WTC11 (cell line): ENCODE data around the gene RAB1B.

ENCODE experiments used
- ETV6 ChIP-seq: sonication (generic); formaldehyde crosslinking; IDR thresholded peaks from 2 replicates; pipeline ENCODE4 v1.8.1; 2022; ENCODE audit warnings: mild to moderate bottlenecking, missing genetic modification reagents
- FOXJ3 ChIP-seq: sonication (generic); formaldehyde crosslinking; IDR thresholded peaks from 2 replicates; pipeline ENCODE4 v1.9.0; 2021; ENCODE audit warnings: missing genetic modification reagents, mild to moderate bottlenecking, borderline replicate concordance
- JUN ChIP-seq: sonication (generic); formaldehyde crosslinking; IDR thresholded peaks from 2 replicates; pipeline ENCODE4 v1.8.0; 2023; ENCODE audit warnings: mild to moderate bottlenecking, missing genetic modification reagents
- TCF7 ChIP-seq: sonication (generic); formaldehyde crosslinking; IDR thresholded peaks from 2 replicates; pipeline ENCODE4 v1.8.0; 2022; ENCODE audit warnings: mild to moderate bottlenecking, low read depth, missing genetic modification reagents, moderate library complexity
- TF ChIP-seq, protein P1 (sequence below): fragments of 200-600 bp; IDR thresholded peaks from 2 replicates; pipeline ENCODE4 v1.8.0; 2022; ENCODE audit warnings: antibody characterized with exemption
- TF ChIP-seq, protein P2 (sequence below): sonication (generic); formaldehyde crosslinking; IDR thresholded peaks from 2 replicates; pipeline ENCODE4 v1.8.1; 2022; ENCODE audit warnings: low read depth, missing genetic modification reagents, borderline replicate concordance
- TF ChIP-seq, protein P3 (sequence below): fragments of 250-450 bp; sonication (Bioruptor Pico); IDR thresholded peaks from 2 replicates; pipeline ENCODE4 v2.1.2; 2022; ENCODE audit warnings: mild to moderate bottlenecking, moderate library complexity

DNA sequence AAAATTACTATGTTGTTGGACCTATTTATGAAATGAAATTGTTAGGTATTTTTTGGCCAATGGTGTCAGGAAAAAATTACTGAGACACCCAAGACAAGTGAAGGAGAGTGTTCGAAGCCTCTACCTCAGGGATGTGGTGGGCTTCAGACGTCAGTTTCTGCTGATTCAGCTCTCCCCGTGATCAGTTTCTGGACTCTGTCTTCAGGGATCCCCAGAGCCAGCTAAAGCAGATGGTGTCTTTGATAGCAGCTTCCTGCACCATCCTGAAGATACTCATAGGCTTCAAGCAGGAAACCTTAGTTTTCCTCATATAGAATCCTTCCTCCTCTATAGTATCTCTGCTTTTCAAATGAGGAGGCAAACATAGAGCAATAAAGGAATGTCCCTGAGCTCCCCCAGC, 41.0 kb downstream of the RAB1B start:
- TF ChIP-seq TCF7: no peak
- TF ChIP-seq, protein P1, sequence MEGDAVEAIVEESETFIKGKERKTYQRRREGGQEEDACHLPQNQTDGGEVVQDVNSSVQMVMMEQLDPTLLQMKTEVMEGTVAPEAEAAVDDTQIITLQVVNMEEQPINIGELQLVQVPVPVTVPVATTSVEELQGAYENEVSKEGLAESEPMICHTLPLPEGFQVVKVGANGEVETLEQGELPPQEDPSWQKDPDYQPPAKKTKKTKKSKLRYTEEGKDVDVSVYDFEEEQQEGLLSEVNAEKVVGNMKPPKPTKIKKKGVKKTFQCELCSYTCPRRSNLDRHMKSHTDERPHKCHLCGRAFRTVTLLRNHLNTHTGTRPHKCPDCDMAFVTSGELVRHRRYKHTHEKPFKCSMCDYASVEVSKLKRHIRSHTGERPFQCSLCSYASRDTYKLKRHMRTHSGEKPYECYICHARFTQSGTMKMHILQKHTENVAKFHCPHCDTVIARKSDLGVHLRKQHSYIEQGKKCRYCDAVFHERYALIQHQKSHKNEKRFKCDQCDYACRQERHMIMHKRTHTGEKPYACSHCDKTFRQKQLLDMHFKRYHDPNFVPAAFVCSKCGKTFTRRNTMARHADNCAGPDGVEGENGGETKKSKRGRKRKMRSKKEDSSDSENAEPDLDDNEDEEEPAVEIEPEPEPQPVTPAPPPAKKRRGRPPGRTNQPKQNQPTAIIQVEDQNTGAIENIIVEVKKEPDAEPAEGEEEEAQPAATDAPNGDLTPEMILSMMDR: no peak
- no peak for TF ChIP-seq ETV6 (CRISPR knock-in tag)
- TF ChIP-seq JUN (CRISPR knock-in tag): no peak
- TF ChIP-seq, protein P2, sequence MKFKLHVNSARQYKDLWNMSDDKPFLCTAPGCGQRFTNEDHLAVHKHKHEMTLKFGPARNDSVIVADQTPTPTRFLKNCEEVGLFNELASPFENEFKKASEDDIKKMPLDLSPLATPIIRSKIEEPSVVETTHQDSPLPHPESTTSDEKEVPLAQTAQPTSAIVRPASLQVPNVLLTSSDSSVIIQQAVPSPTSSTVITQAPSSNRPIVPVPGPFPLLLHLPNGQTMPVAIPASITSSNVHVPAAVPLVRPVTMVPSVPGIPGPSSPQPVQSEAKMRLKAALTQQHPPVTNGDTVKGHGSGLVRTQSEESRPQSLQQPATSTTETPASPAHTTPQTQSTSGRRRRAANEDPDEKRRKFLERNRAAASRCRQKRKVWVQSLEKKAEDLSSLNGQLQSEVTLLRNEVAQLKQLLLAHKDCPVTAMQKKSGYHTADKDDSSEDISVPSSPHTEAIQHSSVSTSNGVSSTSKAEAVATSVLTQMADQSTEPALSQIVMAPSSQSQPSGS (CRISPR knock-in tag): no peak
- TF ChIP-seq, protein P3, sequence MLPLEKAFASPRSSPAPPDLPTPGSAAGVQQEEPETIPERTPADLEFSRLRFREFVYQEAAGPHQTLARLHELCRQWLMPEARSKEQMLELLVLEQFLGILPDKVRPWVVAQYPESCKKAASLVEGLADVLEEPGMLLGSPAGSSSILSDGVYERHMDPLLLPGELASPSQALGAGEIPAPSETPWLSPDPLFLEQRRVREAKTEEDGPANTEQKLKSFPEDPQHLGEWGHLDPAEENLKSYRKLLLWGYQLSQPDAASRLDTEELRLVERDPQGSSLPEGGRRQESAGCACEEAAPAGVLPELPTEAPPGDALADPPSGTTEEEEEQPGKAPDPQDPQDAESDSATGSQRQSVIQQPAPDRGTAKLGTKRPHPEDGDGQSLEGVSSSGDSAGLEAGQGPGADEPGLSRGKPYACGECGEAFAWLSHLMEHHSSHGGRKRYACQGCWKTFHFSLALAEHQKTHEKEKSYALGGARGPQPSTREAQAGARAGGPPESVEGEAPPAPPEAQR (CRISPR knock-in tag): no peak
- TF ChIP-seq FOXJ3 (CRISPR knock-in tag): no peak
